HG03095 (cell line): ENCODE results near the gene NCF1.
A peak's percentile ranks its signal among the peaks of the same experiment; 100 is the strongest.
"Not testable (repeated sequence)": the region's sequence is repeated elsewhere in the genome, so short reads cannot be mapped to it uniquely, and the experiment has no call there.

ENCODE experiments used
- ATAC-seq: cut with Tn5 transposase; IDR thresholded peaks from one replicate; pipeline ENCODE4 v1.9.1; 2021; ENCODE audit warnings: moderate library complexity; ENCODE audit not compliant: unreplicated experiment

Gene NCF1

GRCh38 chr7:74788369-74789150 lies 14.7 kb downstream of the NCF1 start:
- ATAC-seq = peak; percentile 81

GRCh38 chr7:74789200-74789736 lies 15.5 kb downstream of the NCF1 start:
- ATAC-seq = peak; percentile 1

DNA sequence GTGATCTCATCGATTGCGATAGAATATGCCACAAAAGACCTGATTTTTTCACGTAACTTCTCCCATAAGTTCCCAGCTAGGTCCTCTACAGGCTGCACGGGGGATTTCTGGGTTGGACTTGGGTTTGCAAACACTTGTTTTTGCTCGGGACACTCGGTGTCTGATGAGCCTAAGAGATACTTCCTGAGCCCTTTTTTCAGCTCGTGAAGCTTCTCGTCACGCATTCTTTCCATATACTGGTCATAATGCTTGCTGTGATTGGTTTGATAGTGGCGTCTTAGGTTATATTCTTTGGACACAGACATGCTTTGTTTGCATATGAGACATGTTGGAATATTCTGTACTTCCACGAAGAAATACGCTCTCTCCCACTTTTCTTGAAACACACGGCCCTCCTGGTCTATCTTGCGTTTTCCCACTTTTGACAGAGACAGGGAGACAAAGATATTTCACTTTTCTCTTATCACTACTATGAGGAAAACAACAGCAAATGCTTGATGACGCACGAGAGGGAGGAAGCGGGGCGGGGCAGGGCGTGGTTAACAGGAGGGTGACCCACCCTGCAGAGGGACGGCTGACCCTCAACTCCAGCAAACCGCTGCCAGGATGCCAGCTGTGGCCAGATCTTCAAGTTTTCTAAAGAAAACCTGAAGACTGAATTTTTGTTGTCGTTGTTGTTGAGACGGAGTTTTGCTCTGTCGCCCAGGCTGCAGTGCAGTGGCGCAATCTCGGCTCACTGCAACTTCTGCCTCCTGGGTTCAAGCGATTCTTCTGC lies 24.2 kb downstream of the NCF1 start:
- ATAC-seq = not testable (repeated sequence)

DNA sequence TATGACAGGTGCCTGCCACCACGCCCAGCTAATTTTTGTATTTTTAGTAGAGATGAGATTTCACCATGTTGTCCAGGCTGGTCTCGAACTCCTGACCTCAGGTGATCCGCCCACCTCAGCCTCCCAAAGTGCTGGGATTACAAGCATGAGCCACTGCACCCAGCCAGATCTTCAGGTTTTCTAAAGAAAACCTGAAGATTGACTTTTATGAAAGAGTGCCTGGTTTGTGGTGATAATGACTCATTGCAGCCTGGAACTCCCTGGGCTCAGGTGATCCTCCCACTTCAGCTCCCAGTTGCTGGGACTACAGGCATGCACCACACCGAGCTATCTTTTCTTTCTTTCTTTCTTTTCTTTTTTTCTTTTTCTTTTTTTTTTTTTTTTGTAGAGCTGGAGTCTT lies 24.8 kb downstream of the NCF1 start:
- ATAC-seq = not testable (repeated sequence)

DNA sequence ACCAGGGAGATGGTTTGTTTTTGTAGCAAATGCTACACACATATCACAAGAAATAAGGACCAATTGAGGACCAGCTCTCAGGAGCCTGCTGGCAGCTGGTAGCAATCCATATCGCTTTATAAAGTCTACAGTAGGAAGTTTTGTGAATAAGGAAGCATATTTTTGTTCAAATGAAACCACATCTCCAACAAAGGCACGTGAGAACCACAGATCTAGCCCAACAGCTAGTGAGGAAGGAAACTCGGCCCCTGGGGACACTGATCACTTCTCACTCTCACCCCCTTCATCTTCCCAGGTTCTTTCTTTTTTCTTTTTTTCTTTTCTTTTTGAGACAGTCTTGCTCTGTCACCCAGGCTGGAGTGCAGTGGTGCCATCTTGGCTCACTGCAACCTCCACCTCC lies 42.1 kb downstream of the NCF1 start:
- not testable (repeated sequence) for ATAC-seq

GRCh38 chr7:74820146-74820805 lies 46.5 kb downstream of the NCF1 start:
- ATAC-seq = peak; percentile 84

- ATAC-seq = not testable (repeated sequence)
Observed at GRCh38 chr7:74821259-74821658, 47.4 kb downstream of the NCF1 start.

DNA sequence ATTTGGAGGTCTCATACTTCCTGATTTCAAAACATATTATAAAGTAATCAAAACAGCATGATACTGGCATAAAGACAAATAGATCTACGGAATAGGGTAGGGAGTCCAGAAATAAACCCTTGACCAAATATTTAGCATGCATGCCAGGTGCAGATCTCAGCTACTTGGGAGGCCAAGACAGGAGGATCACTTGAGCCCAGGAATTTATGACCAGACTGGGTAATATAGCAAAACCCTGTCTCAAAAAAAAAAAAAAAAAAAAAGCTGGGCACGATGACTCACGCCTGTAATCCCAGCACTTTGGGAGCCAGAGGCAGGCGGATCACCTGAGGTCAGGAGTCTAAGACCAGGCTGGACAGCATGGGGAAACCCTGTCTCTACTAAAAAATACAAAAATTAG lies 56.1 kb downstream of the NCF1 start:
- ATAC-seq = not testable (repeated sequence)

GRCh38 chr7:74830411-74830810 lies 56.6 kb downstream of the NCF1 start:
- ATAC-seq = not testable (repeated sequence)
